Progenitor cell of endocrine pancreas (in vitro differentiated cells): ENCODE measurements around the gene ABTB2. TPM values are rescaled to one million over a fixed set of nuclear protein-coding genes. Genes with fewer than 3 reads are reported as not detected.

Experiments used
- DNase-seq: peaks from one replicate; pipeline ENCODE4 v3.0.0; 2021; ENCODE audit warnings: low spot score; ENCODE audit not compliant: unreplicated experiment
- H3K27ac Mint-ChIP-seq: 2 replicates; pipeline ENCODE4 v1.8.0; 2021; ENCODE audit warnings: mild to moderate bottlenecking, moderate library complexity, mixed read lengths
- H3K27me3 Mint-ChIP-seq: 2 replicates; pipeline ENCODE4 v1.8.0; 2021; ENCODE audit warnings: mixed read lengths
- H3K36me3 Mint-ChIP-seq: 2 replicates; pipeline ENCODE4 v1.8.0; 2022; ENCODE audit warnings: mixed read lengths; ENCODE audit not compliant: insufficient read depth
- H3K4me1 Mint-ChIP-seq: 2 replicates; pipeline ENCODE4 v1.8.0; 2021; ENCODE audit warnings: low read depth, mixed read lengths
- H3K4me3 Mint-ChIP-seq: 2 replicates; pipeline ENCODE4 v1.8.0; 2021; ENCODE audit warnings: low read depth, mild to moderate bottlenecking, moderate library complexity, mixed read lengths
- H3K9me3 Mint-ChIP-seq: 2 replicates; pipeline ENCODE4 v1.8.0; 2021; ENCODE audit warnings: low read depth, mixed read lengths
- total RNA-seq: library from RNA; stranded (reverse); gene quantifications from 2 replicates; pipeline ENCODE4 v1.2.1, GENCODE V29; 2021
- TF ChIP-seq, protein P1 (sequence below): fragments of 200-600 bp; sonication (generic); IDR thresholded peaks from one replicate; pipeline ENCODE4 v1.5.0; 2021; ENCODE audit warnings: antibody characterized with exemption, mild to moderate bottlenecking; ENCODE audit not compliant: unreplicated experiment

Gene ABTB2
- total RNA-seq, 1 donor from 2014 or later, result 19.5 TPM

DNA sequence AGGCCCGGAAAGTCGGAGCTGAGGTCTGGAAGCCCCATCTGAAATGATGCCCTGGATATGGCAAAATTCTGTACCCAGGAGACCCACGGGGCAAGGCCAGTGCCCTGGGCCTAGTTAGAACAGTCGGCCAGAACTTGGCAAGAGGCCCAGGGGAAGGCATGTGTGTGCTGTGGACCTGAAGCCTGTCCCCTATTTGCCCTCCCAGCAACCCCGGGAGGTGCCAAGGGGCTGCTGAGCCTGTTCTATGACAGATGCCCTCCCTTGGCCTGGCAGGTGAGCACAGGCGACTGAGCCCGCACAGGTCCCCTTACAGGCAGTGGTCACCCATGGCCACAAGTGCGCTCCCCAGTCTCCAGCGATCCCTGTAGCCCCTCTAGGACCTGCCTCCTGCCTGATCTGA is 200.6 kb downstream of the ABTB2 start:
- no peak for DNase-seq
- TF ChIP-seq, protein P1, sequence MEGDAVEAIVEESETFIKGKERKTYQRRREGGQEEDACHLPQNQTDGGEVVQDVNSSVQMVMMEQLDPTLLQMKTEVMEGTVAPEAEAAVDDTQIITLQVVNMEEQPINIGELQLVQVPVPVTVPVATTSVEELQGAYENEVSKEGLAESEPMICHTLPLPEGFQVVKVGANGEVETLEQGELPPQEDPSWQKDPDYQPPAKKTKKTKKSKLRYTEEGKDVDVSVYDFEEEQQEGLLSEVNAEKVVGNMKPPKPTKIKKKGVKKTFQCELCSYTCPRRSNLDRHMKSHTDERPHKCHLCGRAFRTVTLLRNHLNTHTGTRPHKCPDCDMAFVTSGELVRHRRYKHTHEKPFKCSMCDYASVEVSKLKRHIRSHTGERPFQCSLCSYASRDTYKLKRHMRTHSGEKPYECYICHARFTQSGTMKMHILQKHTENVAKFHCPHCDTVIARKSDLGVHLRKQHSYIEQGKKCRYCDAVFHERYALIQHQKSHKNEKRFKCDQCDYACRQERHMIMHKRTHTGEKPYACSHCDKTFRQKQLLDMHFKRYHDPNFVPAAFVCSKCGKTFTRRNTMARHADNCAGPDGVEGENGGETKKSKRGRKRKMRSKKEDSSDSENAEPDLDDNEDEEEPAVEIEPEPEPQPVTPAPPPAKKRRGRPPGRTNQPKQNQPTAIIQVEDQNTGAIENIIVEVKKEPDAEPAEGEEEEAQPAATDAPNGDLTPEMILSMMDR, result no peak

DNA sequence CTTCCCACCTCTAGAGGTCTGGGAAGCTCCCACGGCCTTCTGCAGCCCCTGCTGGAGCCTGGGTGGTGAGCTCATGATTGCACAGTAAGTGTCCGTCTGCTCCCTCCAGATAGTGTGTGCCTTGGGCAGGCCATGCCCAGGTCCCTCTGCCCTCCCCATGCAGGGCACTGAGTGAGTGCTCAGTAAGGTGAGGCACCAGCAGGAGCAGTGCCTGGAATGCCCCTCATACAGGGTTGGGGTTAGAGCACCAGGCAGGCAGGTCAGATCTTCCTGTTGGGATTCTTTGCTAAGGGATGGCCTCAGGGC is 202.1 kb downstream of the ABTB2 start:
- DNase-seq, result no peak
- TF ChIP-seq, protein P1, result no peak
- H3K9me3 Mint-ChIP-seq, result no peaks in the 10 kb centered on the region
- H3K27me3 Mint-ChIP-seq, result no peaks in the 10 kb centered on the region
- H3K4me3 Mint-ChIP-seq, result no peak overlapping the region
- H3K27ac Mint-ChIP-seq, result no peak overlapping the region
- peaks cover 12% of the 10 kb centered on the region for H3K36me3 Mint-ChIP-seq
- H3K4me1 Mint-ChIP-seq, result no peaks in the 10 kb centered on the region

More for the DNA sequence above, 200.6 kb downstream of the ABTB2 start:
- no peaks in the 10 kb centered on the region for H3K27me3 Mint-ChIP-seq
- H3K4me1 Mint-ChIP-seq, result no peaks in the 10 kb centered on the region
- no peaks in the 10 kb centered on the region for H3K9me3 Mint-ChIP-seq
- no peak overlapping the region for H3K27ac Mint-ChIP-seq
- H3K4me3 Mint-ChIP-seq, result no peak overlapping the region
- peaks cover 14% of the 10 kb centered on the region for H3K36me3 Mint-ChIP-seq

DNA sequence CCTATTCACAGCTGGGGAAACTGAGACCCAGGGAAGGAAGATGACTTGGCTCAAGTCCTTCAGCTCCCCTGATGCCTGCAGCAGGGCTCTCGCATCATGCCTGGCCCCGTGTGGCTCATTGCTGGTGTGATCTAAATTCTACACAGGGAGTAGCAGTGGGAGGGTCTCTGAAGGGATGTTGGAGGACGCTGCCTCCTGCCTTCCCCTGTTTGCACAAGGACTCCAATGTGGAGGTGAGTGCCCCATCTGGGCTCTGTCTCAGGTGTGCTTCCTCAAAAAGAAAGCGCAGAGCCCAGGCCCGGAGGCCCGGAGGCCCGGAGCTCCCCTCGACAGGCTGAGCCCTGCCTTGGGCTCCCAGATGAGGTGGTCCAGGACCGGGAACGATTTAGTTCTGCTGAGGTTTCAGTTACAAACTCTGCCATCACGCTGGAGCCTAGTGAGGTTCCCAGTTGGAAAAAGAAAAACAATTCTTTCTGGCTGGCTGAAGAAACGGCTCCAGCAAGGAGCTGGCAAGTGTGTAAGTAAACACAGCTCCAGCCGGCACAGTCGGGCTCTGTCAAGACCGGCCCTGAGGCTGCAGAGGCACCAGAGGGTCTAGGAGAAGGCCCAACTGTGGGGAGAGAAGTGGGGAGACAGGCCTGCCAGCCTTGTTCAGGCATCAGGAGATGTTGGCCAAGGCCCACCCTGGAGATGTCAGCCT is 202.6 kb downstream of the ABTB2 start:
- DNase-seq, result no peak

DNA sequence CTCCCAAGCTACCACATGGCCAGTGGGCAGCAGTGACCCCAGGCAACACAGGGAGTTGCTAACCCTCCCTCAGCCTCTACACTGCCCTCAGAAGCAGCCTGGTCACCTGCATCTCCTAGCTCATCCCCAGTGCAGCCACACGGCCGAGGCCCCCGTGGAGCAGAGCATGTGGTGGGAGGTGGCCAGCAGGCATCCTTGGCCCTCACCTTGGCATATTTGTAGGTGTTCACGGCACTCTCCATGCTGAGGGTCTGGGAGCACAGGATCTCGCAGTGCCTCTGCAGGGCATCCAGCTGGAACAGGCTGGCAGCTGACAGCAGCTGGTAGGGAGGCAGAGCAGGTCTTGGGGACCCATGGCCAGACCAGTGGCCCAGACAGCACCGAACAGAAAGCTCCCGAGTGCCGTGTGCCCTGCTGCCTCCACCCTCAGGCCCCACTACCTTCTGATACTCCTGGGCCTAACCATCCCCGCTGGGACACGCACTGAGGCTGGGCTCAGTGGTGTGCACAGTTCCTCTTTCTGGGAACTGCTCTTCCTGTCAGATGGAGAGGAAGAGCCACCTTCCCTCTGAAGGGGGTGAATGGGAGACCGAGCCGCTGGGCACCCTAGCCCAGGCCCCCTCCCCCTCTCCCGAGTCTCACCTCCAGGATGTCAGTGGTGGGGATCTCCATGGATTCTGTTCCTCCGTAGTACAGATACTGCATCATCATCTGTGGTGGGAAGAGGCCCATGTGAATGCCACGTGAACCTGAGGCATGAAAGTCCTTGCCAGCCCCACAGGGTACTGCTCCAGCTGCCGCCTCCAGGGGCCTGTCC is 203.5 kb downstream of the ABTB2 start:
- Mint-ChIP-seq H3K36me3 (peaks cover 7% of the 10 kb centered on the region), H3K9me3 (no peaks in the 10 kb centered on the region), H3K27ac (no peak overlapping the region), H3K4me1 (no peaks in the 10 kb centered on the region), H3K4me3 (no peak overlapping the region), H3K27me3 (no peaks in the 10 kb centered on the region)
- TF ChIP-seq, protein P1, result no peak
- DNase-seq, result no peak

More for the DNA sequence above, 202.6 kb downstream of the ABTB2 start:
- Mint-ChIP-seq H3K27ac (no peak overlapping the region), H3K9me3 (no peaks in the 10 kb centered on the region), H3K4me3 (no peak overlapping the region), H3K36me3 (peaks cover 12% of the 10 kb centered on the region), H3K27me3 (no peaks in the 10 kb centered on the region), H3K4me1 (no peaks in the 10 kb centered on the region)
- TF ChIP-seq, protein P1, result no peak

DNA sequence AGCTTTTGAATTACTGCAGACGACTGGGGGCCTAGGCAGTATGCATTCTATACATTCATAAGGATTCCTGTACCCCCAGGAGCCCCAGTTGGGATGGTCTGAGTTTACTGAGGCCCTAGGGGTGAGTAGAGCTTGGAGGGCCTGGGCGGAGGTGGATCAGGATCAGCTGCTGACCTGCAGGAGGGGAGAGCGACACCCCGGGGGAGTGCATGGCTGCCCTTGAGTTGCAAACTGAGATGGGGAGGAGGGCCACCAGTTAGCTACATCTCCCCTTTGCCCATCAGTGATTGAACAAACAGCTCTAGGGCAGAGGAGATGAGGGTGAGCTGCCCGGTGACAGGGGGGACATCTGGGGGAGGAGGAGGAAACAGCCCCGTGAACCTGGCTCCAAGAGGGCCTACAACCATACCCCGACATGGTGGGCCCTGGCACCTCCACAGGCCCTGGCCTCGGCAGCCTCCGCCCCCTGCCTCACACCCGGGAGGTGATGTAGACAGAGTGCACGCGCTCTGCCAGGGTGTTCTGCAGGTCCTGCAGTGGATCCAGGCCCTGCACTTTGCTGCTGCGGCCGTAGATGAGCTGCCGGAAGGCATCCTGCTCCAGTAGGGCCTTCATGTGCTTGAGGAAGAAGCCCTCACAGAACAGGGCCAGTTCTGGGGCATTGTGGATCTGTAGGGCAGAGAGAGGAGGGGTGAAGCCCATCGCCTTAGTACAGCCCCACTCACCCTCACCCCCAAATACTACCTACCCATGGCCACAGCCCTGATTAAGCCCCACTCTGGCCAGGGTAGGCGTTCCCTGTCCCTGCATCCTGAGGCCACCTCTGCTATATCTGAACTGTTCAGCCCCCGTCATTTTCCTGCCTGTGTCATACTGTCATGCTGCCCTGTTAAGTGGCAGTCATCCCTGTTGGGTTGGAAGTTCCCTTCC is 205.6 kb downstream of the ABTB2 start:
- Mint-ChIP-seq H3K36me3 (peaks cover 14% of the 10 kb centered on the region), H3K27ac (no peak overlapping the region), H3K4me1 (peaks cover 4% of the 10 kb centered on the region), H3K27me3 (no peaks in the 10 kb centered on the region), H3K4me3 (no peak overlapping the region), H3K9me3 (no peaks in the 10 kb centered on the region)
- DNase-seq, result no peak
- TF ChIP-seq, protein P1, result no peak
